Endothelial cell of umbilical vein (primary cell): Measurements from ENCODE around the gene MYPN. TPM values are rescaled to one million over a fixed set of nuclear protein-coding genes. Genes with fewer than 3 reads are reported as not detected.

Experiments
- BruUV-seq: library from RNA; stranded (reverse); fragments of 400-500 nt; replicated peaks from 2 replicates; lab custom pipeline; 2021; lab: Mats Ljungman, UMichigan
- CTCF ChIA-PET: fragments of 300-600, 350-600 bp; sonication (Branson Sonifier 250); formaldehyde crosslinking; loops from one replicate; lab custom pipeline; 2021; ENCODE audit warnings: antibody characterized with exemption, inconsistent platforms; lab: Charles Lee
- POLR2A ChIA-PET: fragments of 300-600, 350-600 bp; sonication (Branson Sonifier 250); formaldehyde crosslinking; loops from one replicate; lab custom pipeline; 2021; ENCODE audit warnings: antibody characterized with exemption, inconsistent platforms; lab: Charles Lee
- DNase-seq: peaks from one replicate; pipeline ENCODE4 v3.0.0-alpha.2; 2011; ENCODE audit warnings: low read depth, low spot score
- FAIRE-seq: peaks from 2 replicates; lab custom pipeline; 2011; peaks lifted over from hg19 to GRCh38; lab: Jason Lieb, UNC
- H2AFZ ChIP-seq: 2 replicates; pipeline ENCODE4 v1.6.0; 2012; ENCODE audit warnings: low read depth, low read length, control low read depth, inconsistent platforms
- H3K27ac ChIP-seq: 2 replicates; pipeline ENCODE4 v1.5.1; 2011; ENCODE audit warnings: low read depth, mild to moderate bottlenecking, control low read depth, low read length, moderate library complexity; ENCODE audit not compliant: insufficient read depth
- H3K27me3 ChIP-seq, 2 experiments: 2 replicates each; pipeline versions ENCODE4 v1.6.0 to v1.6.1; 2011; ENCODE audit warnings: low read length in 2 of 2, mixed read lengths in 1 of 2; ENCODE audit not compliant: control insufficient read depth in 2 of 2, insufficient read depth in 2 of 2
- H3K36me3 ChIP-seq, 2 experiments: 2 replicates in 1 of 2; 3 replicates in 1 of 2; pipeline ENCODE4 v1.5.1; 2011; ENCODE audit warnings: low read length in 2 of 2, mild to moderate bottlenecking in 1 of 2, moderate library complexity in 1 of 2; ENCODE audit not compliant: control insufficient read depth in 2 of 2, insufficient read depth in 2 of 2; ENCODE audit errors: extremely low read depth in 1 of 2
- H3K4me1 ChIP-seq: 3 replicates; pipeline ENCODE4 v1.5.1; 2011; ENCODE audit warnings: mild to moderate bottlenecking, low read length; ENCODE audit not compliant: control insufficient read depth, insufficient read depth; ENCODE audit errors: extremely low read depth
- H3K4me2 ChIP-seq: 2 replicates; pipeline ENCODE4 v1.6.1; 2011; ENCODE audit warnings: low read length, control low read depth, mixed read lengths; ENCODE audit not compliant: insufficient read depth
- H3K4me3 ChIP-seq, 3 experiments: fragments of 200-600 bp in 1 of 3; sonication (generic), shearing (Covaris generic) in 1 of 3; replicated peaks in 1 of 3; 2 replicates each; pipeline ENCODE4 v1.5.1; 2011 to 2016; ENCODE audit warnings: control low read depth in 3 of 3, low read length in 3 of 3, mild to moderate bottlenecking in 2 of 3, inconsistent platforms in 1 of 3, low read depth in 1 of 3, moderate library complexity in 1 of 3; ENCODE audit not compliant: insufficient read depth in 1 of 3
- H3K79me2 ChIP-seq: 2 replicates; pipeline ENCODE4 v1.6.0; 2012; ENCODE audit warnings: low read length, inconsistent platforms; ENCODE audit not compliant: control insufficient read depth, insufficient read depth
- H3K9ac ChIP-seq: replicated peaks from 2 replicates; pipeline ENCODE3; 2011; ENCODE audit warnings: low read length, control low read depth; ENCODE audit not compliant: insufficient read depth; ENCODE audit errors: extremely low read depth
- H3K9me1 ChIP-seq: replicated peaks from 3 replicates; pipeline ENCODE4 v1.6.0; 2011; ENCODE audit warnings: mild to moderate bottlenecking, low read length; ENCODE audit not compliant: control insufficient read depth, insufficient read depth; ENCODE audit errors: extremely low read depth
- H3K9me3 ChIP-seq: replicated peaks from 2 replicates; pipeline ENCODE4 v1.5.1; 2012; ENCODE audit warnings: low read length, inconsistent platforms; ENCODE audit not compliant: control insufficient read depth, insufficient read depth
- H4K20me1 ChIP-seq: replicated peaks from 2 replicates; pipeline ENCODE3; 2011; ENCODE audit warnings: mild to moderate bottlenecking, low read length; ENCODE audit not compliant: control insufficient read depth, insufficient read depth; ENCODE audit errors: extremely low read depth
- FOS ChIP-seq: IDR thresholded peaks from 2 replicates; pipeline ENCODE4 v1.6.1; 2011; ENCODE audit warnings: mild to moderate bottlenecking, low read length, moderate library complexity, borderline replicate concordance; ENCODE audit not compliant: insufficient read depth
- MYC ChIP-seq: IDR thresholded peaks from one replicate; pipeline ENCODE4 v1.6.1; 2011; ENCODE audit warnings: mild to moderate bottlenecking, low read depth, low read length
- POLR2A ChIP-seq: IDR thresholded peaks from 2 replicates; pipeline ENCODE4 v1.6.1; 2012; ENCODE audit warnings: low read depth, mild to moderate bottlenecking, control low read depth, low read length
- POLR2AphosphoS5 ChIP-seq: IDR thresholded peaks from 2 replicates; pipeline ENCODE4 v1.6.1; 2012; ENCODE audit warnings: low read depth, mild to moderate bottlenecking, control low read depth, low read length, moderate library complexity; ENCODE audit not compliant: insufficient read depth
- dilution Hi-C: fragments of 300-500 bp; cut with MboI; formaldehyde crosslinking; loops from one replicate; pipeline ENCODE4 v1.15.0; 2019; ENCODE audit warnings: low sequenced_read_pairs; ENCODE audit not compliant: extremely low pct_ligation_motif_present
- intact Hi-C: fragments of 100-400 bp; cut with micrococcal nuclease; formaldehyde crosslinking; loops from one replicate; pipeline ENCODE4 v1.10.0; 2022
- polyA plus RNA-seq, 4 experiments: library from polyadenylated mRNA; depleted of rRNA in 3 of 4; stranded (reverse) in 3 of 4; unstranded in 1 of 4; fragments of >200 nt; gene quantifications; 2 replicates each; pipeline versions ENCODE4 v1.2.1 to v1.2.3, GENCODE V29; 2011 to 2012; ENCODE audit warnings: missing spikeins in 1 of 4
- total RNA-seq: library from RNA; stranded (reverse); gene quantifications from 2 replicates; pipeline ENCODE4 v1.2.3, GENCODE V29; 2021
- TF ChIP-seq, protein P1 (sequence below), 2 donors: IDR thresholded peaks; 1 replicate in 1 of 2; 2 replicates in 1 of 2; pipeline ENCODE4 v1.5.1; 2011; ENCODE audit warnings: low read length in 2 of 2, mild to moderate bottlenecking in 2 of 2, moderate library complexity in 2 of 2, control low read depth in 1 of 2, inconsistent platforms in 1 of 2, low read depth in 1 of 2; ENCODE audit not compliant: insufficient read depth in 1 of 2; ENCODE audit errors: extremely low read depth in 1 of 2

MYPN gene
- total and polyA plus RNA-seq, 2 donors (not counting 3 experiments of a cell fraction or from before 2014, with no cell fraction given): 0.01 TPM; not detected in 1

DNA sequence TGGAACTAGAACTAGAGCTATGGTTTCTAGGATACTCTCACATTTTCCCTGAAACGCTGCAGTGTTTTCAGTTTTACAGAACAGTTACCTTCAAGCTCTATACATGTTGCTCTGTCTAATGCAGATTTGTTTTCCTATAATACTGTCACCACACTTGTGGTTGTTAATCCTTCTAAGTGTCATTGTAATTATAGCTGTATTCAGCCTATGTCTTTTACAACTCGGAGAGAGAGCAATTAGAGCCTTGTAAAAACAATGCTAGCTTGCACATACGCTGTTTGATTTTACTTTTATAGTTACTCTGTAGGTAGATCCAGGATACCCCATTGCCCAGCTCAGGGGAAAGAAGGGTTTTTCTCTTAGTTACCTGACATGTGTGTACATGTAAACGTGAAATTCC is 67.5 kb downstream of the MYPN start:
- ChIA-PET POLR2A (no interaction called here), CTCF (interaction anchor here (1.0 to 2.2 kb wide), 7 partner anchors 7 to 94 kb away, joined by 3 to 11 read pairs (median 4); no protein-coding TSS in a partner anchor)
- Histone ChIP-seq H4K20me1 (no peaks in the 10 kb centered on the region), H3K4me1 (no peaks in the 10 kb centered on the region), H3K27me3 (no peaks in the 10 kb centered on the region), H3K9me1 (no peaks in the 10 kb centered on the region), H3K36me3 (no peaks in the 10 kb centered on the region), H3K79me2 (no peaks in the 10 kb centered on the region), H3K4me3 (no peak overlapping the region), H3K4me2 (no peak overlapping the region), H3K27ac (no peak overlapping the region), H2AFZ (no peak overlapping the region), H3K9ac (no peak overlapping the region), H3K9me3 (no peaks in the 10 kb centered on the region)
- TF ChIP-seq POLR2A: no peak
- TF ChIP-seq, protein P1, sequence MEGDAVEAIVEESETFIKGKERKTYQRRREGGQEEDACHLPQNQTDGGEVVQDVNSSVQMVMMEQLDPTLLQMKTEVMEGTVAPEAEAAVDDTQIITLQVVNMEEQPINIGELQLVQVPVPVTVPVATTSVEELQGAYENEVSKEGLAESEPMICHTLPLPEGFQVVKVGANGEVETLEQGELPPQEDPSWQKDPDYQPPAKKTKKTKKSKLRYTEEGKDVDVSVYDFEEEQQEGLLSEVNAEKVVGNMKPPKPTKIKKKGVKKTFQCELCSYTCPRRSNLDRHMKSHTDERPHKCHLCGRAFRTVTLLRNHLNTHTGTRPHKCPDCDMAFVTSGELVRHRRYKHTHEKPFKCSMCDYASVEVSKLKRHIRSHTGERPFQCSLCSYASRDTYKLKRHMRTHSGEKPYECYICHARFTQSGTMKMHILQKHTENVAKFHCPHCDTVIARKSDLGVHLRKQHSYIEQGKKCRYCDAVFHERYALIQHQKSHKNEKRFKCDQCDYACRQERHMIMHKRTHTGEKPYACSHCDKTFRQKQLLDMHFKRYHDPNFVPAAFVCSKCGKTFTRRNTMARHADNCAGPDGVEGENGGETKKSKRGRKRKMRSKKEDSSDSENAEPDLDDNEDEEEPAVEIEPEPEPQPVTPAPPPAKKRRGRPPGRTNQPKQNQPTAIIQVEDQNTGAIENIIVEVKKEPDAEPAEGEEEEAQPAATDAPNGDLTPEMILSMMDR (IDR thresholded peaks at IDR 0.05; ENCODE audit: extremely low read depth in 1 of 2, insufficient read depth in 1 of 2, low read depth in 1 of 2, low read length in 2 of 2): no peak
- no peak for TF ChIP-seq MYC
- FAIRE-seq (no peak), DNase-seq (no peak)
- intact Hi-C loops (no loop called here), dilution Hi-C loops (no loop called here)
- no TSS peak for BruUV-seq

DNA sequence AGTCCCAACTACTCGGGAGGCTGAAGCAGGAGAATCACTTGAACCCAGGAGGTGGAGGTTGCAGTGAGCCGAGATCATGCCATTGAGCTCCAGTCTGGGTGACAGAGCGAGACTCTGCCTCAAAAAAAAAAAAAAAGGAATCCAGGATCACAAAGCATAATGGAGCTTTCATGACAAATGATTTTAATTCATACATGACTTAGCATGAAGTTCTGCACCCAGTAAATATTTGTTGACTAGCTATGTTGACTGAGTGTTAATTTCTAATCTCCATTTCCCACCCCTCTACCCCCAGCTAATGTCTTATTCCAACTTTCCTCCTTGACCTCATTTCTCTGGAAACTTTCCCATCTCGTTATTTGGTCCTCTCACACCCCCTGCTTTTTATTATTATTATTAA is 69.3 kb downstream of the MYPN start:
- Histone ChIP-seq H3K4me2 (no peak overlapping the region), H3K27me3 (no peaks in the 10 kb centered on the region), H3K36me3 (no peaks in the 10 kb centered on the region), H3K9ac (no peak overlapping the region), H3K4me1 (no peaks in the 10 kb centered on the region), H3K4me3 (no peak overlapping the region), H3K27ac (no peak overlapping the region), H3K9me1 (no peaks in the 10 kb centered on the region), H3K79me2 (no peaks in the 10 kb centered on the region), H2AFZ (no peak overlapping the region), H4K20me1 (no peaks in the 10 kb centered on the region), H3K9me3 (no peaks in the 10 kb centered on the region)
- TF ChIP-seq, protein P1 (IDR thresholded peaks at IDR 0.05; ENCODE audit: extremely low read depth in 1 of 2, insufficient read depth in 1 of 2, low read depth in 1 of 2, low read length in 2 of 2): no peak
- no peak for TF ChIP-seq POLR2AphosphoS5
- no peak for TF ChIP-seq FOS
- CTCF ChIA-PET: interaction anchor here (0.6 to 2.4 kb wide), 3 partner anchors 34 to 328 kb away, joined by 3 to 10 read pairs (median 3); no protein-coding TSS in a partner anchor
- dilution Hi-C loops (no loop called here), intact Hi-C loops (no loop called here)
- no peak for FAIRE-seq
- POLR2A ChIA-PET: no interaction called here
- BruUV-seq: no TSS peak
- no peak for DNase-seq
